Kidney (tissue), 14 donors: Measurements from ENCODE around the gene MREG. TPM values are rescaled to one million over a fixed set of nuclear protein-coding genes. Genes with fewer than 3 reads are reported as not detected.
"Not testable (repeated sequence)": the region's sequence is repeated elsewhere in the genome, so short reads cannot be mapped to it uniquely, and the experiment has no call there.

ENCODE experiments used
- DNase-seq, 5 donors: peaks; one replicate each; pipeline ENCODE4 v3.0.0-alpha.2; 2013 to 2020
- FAIRE-seq: peaks from 2 replicates; lab custom pipeline; 2012; peaks lifted over from hg19 to GRCh38; lab: Jason Lieb, UNC
- H3K27ac ChIP-seq, 2 donors: one replicate each; pipeline ENCODE4 v1.7.0; 2013; ENCODE audit warnings: low read depth in 2 of 2, low read length in 2 of 2, inconsistent platforms in 1 of 2
- H3K27me3 ChIP-seq: one replicate; pipeline ENCODE4 v1.7.1; 2013; ENCODE audit warnings: low read length, inconsistent platforms; ENCODE audit not compliant: control insufficient read depth, insufficient read depth
- H3K36me3 ChIP-seq, 3 donors: one replicate each; pipeline versions ENCODE4 v1.7.0 to v1.7.1; 2013; ENCODE audit warnings: low read length in 3 of 3, control low read depth in 1 of 3, inconsistent platforms in 1 of 3; ENCODE audit not compliant: insufficient read depth in 3 of 3, control insufficient read depth in 2 of 3
- H3K4me1 ChIP-seq, 3 donors: one replicate each; pipeline versions ENCODE4 v1.7.0 to v1.7.1; 2013; ENCODE audit warnings: low read length in 3 of 3, inconsistent platforms in 1 of 3, low read depth in 1 of 3; ENCODE audit not compliant: control insufficient read depth in 2 of 3, insufficient read depth in 2 of 3
- H3K4me3 ChIP-seq, 3 donors: one replicate each; pipeline versions ENCODE4 v1.7.0 to v1.8.1; 2013; ENCODE audit warnings: low read length in 3 of 3, control low read depth in 1 of 3, inconsistent platforms in 1 of 3
- H3K9ac ChIP-seq, 3 donors: one replicate each; pipeline versions ENCODE4 v1.7.0 to v1.7.1; 2013; ENCODE audit warnings: low read length in 3 of 3, control low read depth in 1 of 3, inconsistent platforms in 1 of 3
- H3K9me3 ChIP-seq, 3 donors: one replicate each; pipeline versions ENCODE4 v1.7.0 to v1.7.1; 2013; ENCODE audit warnings: low read length in 3 of 3, control low read depth in 1 of 3, inconsistent platforms in 1 of 3; ENCODE audit not compliant: control insufficient read depth in 2 of 3, insufficient read depth in 1 of 3
- intact Hi-C: fragments of 100-400 bp; cut with DNase I; formaldehyde crosslinking; loops from one replicate; pipeline ENCODE4 v1.11.1; 2022
- polyA plus RNA-seq: library from polyadenylated mRNA; stranded (reverse); fragments of 350-450 nt; fragmentation: Illumina TruSeq; extraction: RNeasy Lipid Tissue Mini Kit (QIAGEN cat#74804); gene quantifications from one replicate; pipeline ENCODE4 v1.2.3, GENCODE V29; 2014; ENCODE audit warnings: low read depth, low replicate concordance; ENCODE audit not compliant: insufficient read depth
- total RNA-seq: library from RNA; stranded (reverse); fragmentation: NEBNext Ultra II Directional; extraction: Animal tissue kit (Norgen Biotek cat#: 25700); gene quantifications from one replicate; pipeline ENCODE4 v1.2.1, GENCODE V29; 2021
- TF ChIP-seq, protein P1 (sequence below): IDR thresholded peaks from 3 replicates; pipeline ENCODE4 v1.5.1; 2012; ENCODE audit warnings: mild to moderate bottlenecking, moderate library complexity, borderline replicate concordance; ENCODE audit not compliant: insufficient read depth; ENCODE audit errors: extremely low read depth
- donor health status: control.
- donor health status: control.
- donor health status: control.
- donor health status: control.
- donor health status: control.
- donor health status: DM: yes; HTN: yes; CAD: no.
- donor health status: Normal renal cell carcinoma (clear cell type).

Gene MREG
- total and polyA plus RNA-seq, 2 donors from 2014 or later: 3.6 to 16.7 TPM

DNA sequence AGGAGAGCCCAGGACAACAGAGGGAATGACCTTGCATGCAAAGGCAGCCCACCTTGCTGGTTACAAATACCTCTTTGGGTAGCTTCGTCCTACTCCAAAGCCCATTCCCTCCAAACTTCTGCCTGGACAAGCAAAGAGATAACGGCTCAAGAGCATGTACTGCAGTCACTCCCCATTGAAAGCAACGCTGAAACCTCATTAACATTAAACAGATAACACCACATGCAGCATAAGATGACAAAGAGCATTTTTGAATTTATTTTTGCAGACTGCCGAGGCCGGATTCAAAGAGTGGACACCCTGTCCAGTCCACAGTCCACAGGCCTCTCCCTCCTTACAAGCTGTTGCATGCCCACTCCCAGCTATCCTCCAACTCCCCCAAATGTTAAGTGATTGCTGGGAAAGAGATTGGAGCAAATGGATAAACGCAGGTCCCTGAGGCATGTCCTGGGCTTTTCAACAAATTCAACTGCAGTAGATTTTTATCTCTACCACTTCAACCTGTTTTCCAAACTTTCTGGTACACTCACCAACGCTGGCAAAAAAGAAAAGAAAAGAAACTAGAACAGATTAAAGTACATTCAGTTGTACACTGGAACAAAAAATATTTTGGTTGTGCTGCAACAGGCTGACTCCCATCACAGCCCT is 40.1 kb downstream of the MREG start:
- Histone ChIP-seq H3K4me3 (no peak overlapping the region), H3K27ac (no peak overlapping the region), H3K9me3 (no peaks in the 10 kb centered on the region), H3K9ac (no peak overlapping the region), H3K4me1 (peaks cover 0 to 3% (median 0%) of the 10 kb centered on the region in 3 donors), H3K36me3 (peaks cover 0 to 2% (median 0%) of the 10 kb centered on the region in 3 donors), H3K27me3 (no peaks in the 10 kb centered on the region)
- FAIRE-seq: no peak
- intact Hi-C loops: no loop called here
- peak in 1 of 5 donors; percentile 8 for DNase-seq
- TF ChIP-seq, protein P1, sequence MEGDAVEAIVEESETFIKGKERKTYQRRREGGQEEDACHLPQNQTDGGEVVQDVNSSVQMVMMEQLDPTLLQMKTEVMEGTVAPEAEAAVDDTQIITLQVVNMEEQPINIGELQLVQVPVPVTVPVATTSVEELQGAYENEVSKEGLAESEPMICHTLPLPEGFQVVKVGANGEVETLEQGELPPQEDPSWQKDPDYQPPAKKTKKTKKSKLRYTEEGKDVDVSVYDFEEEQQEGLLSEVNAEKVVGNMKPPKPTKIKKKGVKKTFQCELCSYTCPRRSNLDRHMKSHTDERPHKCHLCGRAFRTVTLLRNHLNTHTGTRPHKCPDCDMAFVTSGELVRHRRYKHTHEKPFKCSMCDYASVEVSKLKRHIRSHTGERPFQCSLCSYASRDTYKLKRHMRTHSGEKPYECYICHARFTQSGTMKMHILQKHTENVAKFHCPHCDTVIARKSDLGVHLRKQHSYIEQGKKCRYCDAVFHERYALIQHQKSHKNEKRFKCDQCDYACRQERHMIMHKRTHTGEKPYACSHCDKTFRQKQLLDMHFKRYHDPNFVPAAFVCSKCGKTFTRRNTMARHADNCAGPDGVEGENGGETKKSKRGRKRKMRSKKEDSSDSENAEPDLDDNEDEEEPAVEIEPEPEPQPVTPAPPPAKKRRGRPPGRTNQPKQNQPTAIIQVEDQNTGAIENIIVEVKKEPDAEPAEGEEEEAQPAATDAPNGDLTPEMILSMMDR: no peak

DNA sequence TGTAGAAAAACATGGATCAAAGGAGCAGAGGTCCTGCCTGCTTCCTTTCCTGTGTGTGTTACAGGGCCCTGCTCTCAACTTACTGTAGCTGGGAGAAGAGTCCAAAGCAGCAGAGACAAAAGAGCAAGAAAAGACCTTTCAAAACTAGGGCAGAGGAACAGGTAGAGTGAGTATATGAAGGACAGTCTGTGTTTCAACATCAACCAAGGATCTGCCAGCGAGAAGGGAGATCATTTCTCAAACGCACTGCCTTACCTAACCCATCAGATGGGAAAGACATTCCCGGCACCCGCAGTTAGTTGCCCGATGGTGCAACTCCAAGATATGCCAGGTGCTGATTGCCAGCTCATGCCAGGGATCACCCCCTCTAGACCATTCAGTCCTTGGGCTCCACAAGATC is 41.7 kb downstream of the MREG start:
- no peak overlapping the region for H3K27ac ChIP-seq
- no peak for FAIRE-seq
- intact Hi-C loops: no loop called here

DNA sequence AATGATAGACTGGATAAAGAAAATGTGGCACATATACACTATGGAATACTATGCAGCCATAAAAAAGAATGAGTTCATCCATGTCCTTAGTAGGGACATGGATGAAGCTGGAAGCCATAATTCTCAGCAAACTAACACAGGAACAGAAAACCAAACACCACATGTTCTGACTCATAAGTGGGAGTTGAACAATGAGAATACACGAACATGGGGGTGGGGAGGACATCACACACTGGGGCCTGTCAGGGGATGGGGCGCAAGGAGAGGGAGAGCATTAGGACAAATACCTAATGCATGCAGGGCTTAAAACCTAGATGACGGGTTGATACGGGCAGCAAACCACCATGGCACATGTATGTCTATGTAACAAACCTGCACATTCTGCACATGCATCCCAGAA is 42.5 kb downstream of the MREG start:
- not testable (repeated sequence) for FAIRE-seq

More for the DNA sequence above, 41.7 kb downstream of the MREG start:
- Histone ChIP-seq H3K4me3 (no peak overlapping the region), H3K27me3 (no peaks in the 10 kb centered on the region), H3K9me3 (no peaks in the 10 kb centered on the region), H3K9ac (no peak overlapping the region), H3K4me1 (peaks cover 0 to 3% (median 0%) of the 10 kb centered on the region in 3 donors), H3K36me3 (peaks cover 0 to 2% (median 0%) of the 10 kb centered on the region in 3 donors)
- no peak for DNase-seq
- TF ChIP-seq, protein P1: no peak

DNA sequence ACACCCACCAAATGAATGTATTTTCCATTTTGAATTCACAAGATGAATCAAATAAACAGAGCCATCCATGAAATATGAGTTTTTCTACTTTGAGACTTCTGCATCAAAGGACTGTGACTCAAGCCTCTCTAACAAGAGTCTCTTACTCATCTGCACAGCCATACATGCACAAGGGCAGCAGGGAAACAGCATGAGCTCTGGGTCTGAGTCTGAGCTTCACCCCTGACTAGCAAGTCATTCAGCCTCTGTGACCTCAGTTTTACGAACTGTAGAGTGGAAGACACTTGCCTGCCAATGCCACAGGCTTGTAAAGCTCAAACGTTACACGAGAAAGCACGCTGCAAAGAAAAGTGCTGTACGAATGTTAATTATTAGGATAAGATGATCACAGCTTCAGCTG is 42.9 kb downstream of the MREG start:
- TF ChIP-seq, protein P1: no peak
- no peak for DNase-seq
- intact Hi-C loops: no loop called here
- H3K27ac ChIP-seq: no peak overlapping the region
- FAIRE-seq: no peak
- no peaks in the 10 kb centered on the region for H3K9me3 ChIP-seq
- H3K27me3 ChIP-seq: no peaks in the 10 kb centered on the region
- H3K36me3 ChIP-seq: peaks cover 0 to 2% (median 0%) of the 10 kb centered on the region in 3 donors
- H3K4me1 ChIP-seq: peaks cover 0 to 3% (median 0%) of the 10 kb centered on the region in 3 donors
- no peak overlapping the region for H3K4me3 ChIP-seq
- no peak overlapping the region for H3K9ac ChIP-seq

More for the DNA sequence above, 42.5 kb downstream of the MREG start:
- H3K4me3 ChIP-seq, H3K27me3 ChIP-seq, H3K9me3 ChIP-seq, H3K27ac ChIP-seq, H3K9ac ChIP-seq, intact Hi-C loops, DNase-seq, H3K4me1 ChIP-seq, H3K36me3 ChIP-seq: not testable (repeated sequence)
